HG02763 (cell line): ENCODE results near the gene ABHD5.

ENCODE experiments used
- ATAC-seq: cut with Tn5 transposase; IDR thresholded peaks from one replicate; pipeline ENCODE4 v1.9.1; 2021; ENCODE audit warnings: mild to moderate bottlenecking, moderate library complexity; ENCODE audit not compliant: unreplicated experiment

The ABHD5 gene

GRCh38 chr3:43710607-43711006, 19.9 kb downstream of the ABHD5 start:
- ATAC-seq: no peak

GRCh38 chr3:43718296-43718695, 27.6 kb downstream of the ABHD5 start:
- ATAC-seq: no peak

- ATAC-seq: no peak
These were observed 32.5 kb downstream of the ABHD5 start for GRCh38 chr3:43723121-43723734.

GRCh38 chr3:43726521-43726920, 35.8 kb downstream of the ABHD5 start:
- no peak for ATAC-seq

GRCh38 chr3:43727930-43728329, 37.2 kb downstream of the ABHD5 start:
- ATAC-seq: no peak

GRCh38 chr3:43728476-43728875, 37.7 kb downstream of the ABHD5 start:
- no peak for ATAC-seq

GRCh38 chr3:43728947-43729346, 38.2 kb downstream of the ABHD5 start:
- ATAC-seq: no peak

- ATAC-seq: no peak
These were observed 39.1 kb downstream of the ABHD5 start for GRCh38 chr3:43729707-43730414.

GRCh38 chr3:43732747-43733425, 42.1 kb downstream of the ABHD5 start:
- no peak for ATAC-seq

GRCh38 chr3:43733459-43734384, 43.0 kb downstream of the ABHD5 start:
- ATAC-seq: no peak

GRCh38 chr3:43734685-43735084, 43.9 kb downstream of the ABHD5 start:
- ATAC-seq: no peak

- no peak for ATAC-seq
These were observed 44.9 kb downstream of the ABHD5 start for GRCh38 chr3:43735618-43736017.

GRCh38 chr3:43736558-43737440, 46.1 kb downstream of the ABHD5 start:
- no peak for ATAC-seq

- no peak for ATAC-seq
These were observed 47.6 kb downstream of the ABHD5 start for GRCh38 chr3:43738305-43738704.

- no peak for ATAC-seq
These were observed 52.2 kb downstream of the ABHD5 start for GRCh38 chr3:43742920-43743319.

- no peak for ATAC-seq
These were observed 56.9 kb downstream of the ABHD5 start for GRCh38 chr3:43747641-43748040.

- no peak for ATAC-seq
These were observed 57.4 kb downstream of the ABHD5 start for GRCh38 chr3:43748179-43748578.

GRCh38 chr3:43748645-43749044, 57.9 kb downstream of the ABHD5 start:
- ATAC-seq: no peak

- no peak for ATAC-seq
These were observed 62.2 kb downstream of the ABHD5 start for GRCh38 chr3:43752905-43753304.
